HL-60 (cell line): ENCODE data around the gene CD79B.

Experiments used
- GABPA ChIP-seq: IDR thresholded peaks from 2 replicates; pipeline ENCODE4 v1.6.1; 2012; ENCODE audit warnings: low read depth
- POLR2AphosphoS5 ChIP-seq: IDR thresholded peaks from 2 replicates; pipeline ENCODE4 v1.6.1; 2012; ENCODE audit warnings: low read depth
- SPI1 ChIP-seq: IDR thresholded peaks from 2 replicates; pipeline ENCODE4 v1.6.1; 2012; ENCODE audit warnings: low read depth, mild to moderate bottlenecking, borderline replicate concordance
- TF ChIP-seq, protein P1 (sequence below): IDR thresholded peaks from one replicate; pipeline ENCODE4 v1.5.1; 2011; ENCODE audit warnings: low read length, control low read depth, inconsistent platforms; ENCODE audit not compliant: insufficient read depth

DNA sequence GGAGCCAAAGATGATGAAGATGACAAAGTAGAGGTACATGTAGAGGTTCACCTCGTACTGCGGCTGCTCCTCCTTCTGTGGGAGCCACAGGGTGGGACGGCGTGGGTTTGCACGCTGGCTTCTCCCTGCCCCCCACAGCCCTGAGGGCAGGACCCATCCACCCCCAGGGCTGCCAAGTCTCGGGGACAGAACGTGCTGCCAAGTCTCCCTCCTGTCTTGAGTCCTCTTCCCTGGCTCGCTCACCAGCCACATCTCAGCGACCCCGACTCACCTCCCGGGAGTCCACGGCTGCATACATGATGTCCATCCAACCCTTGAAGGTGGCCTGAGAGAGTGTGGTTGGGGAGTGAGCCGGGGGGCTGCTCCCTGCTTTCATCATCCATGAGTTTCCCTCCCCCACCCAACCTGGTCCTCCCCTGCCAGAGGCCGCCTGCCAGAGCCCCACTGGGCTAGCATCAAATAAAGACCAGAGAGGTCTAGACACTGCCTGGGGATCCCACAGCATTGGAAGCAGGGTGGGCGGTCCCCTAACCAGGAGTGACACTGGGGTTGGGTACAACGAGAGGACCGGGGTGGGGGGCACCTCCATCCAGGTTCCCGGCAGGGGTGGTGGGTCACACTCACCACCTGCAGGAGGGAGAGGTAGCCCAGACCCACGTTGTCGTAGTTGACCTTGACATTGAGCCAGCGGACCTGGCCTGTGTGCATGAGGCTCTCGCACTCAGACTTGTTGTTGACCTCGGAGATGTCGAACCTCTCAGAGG is 12.8 kb upstream of the CD79B start:
- TF ChIP-seq, protein P1, sequence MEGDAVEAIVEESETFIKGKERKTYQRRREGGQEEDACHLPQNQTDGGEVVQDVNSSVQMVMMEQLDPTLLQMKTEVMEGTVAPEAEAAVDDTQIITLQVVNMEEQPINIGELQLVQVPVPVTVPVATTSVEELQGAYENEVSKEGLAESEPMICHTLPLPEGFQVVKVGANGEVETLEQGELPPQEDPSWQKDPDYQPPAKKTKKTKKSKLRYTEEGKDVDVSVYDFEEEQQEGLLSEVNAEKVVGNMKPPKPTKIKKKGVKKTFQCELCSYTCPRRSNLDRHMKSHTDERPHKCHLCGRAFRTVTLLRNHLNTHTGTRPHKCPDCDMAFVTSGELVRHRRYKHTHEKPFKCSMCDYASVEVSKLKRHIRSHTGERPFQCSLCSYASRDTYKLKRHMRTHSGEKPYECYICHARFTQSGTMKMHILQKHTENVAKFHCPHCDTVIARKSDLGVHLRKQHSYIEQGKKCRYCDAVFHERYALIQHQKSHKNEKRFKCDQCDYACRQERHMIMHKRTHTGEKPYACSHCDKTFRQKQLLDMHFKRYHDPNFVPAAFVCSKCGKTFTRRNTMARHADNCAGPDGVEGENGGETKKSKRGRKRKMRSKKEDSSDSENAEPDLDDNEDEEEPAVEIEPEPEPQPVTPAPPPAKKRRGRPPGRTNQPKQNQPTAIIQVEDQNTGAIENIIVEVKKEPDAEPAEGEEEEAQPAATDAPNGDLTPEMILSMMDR = no peak
- TF ChIP-seq POLR2AphosphoS5 (no peak), SPI1 (no peak), GABPA (no peak)
